Breast epithelium (tissue), 3 donors: ENCODE data around the gene CCDC127.

Experiments used
- CTCF ChIP-seq, 3 donors: fragments of 450-650 bp; IDR thresholded peaks; one replicate each; pipeline ENCODE4 v1.5.1; 2016 to 2017; ENCODE audit warnings: antibody characterized with exemption in 3 of 3, mild to moderate bottlenecking in 3 of 3, moderate library complexity in 3 of 3
- POLR2A ChIP-seq: fragments of 450-650 bp; IDR thresholded peaks from one replicate; pipeline ENCODE4 v1.6.1; 2016; ENCODE audit warnings: antibody characterized with exemption, mild to moderate bottlenecking, moderate library complexity
- POLR2AphosphoS5 ChIP-seq, 3 donors: sonication (generic); formaldehyde crosslinking; IDR thresholded peaks; one replicate each; pipeline ENCODE4 v1.6.1; 2017; ENCODE audit warnings: antibody characterized with exemption in 3 of 3

GRCh38 chr5:149745-150485 is 68.0 kb downstream of the CCDC127 start:
- TF ChIP-seq CTCF (IDR thresholded peaks at IDR 0.05) (no peak), POLR2A (no peak), POLR2AphosphoS5 (IDR thresholded peaks at IDR 0.05) (no peak)
